Upper lobe of right lung (tissue), 1 donor: ENCODE results near the gene ATP2C2. TPM values are rescaled to one million over a fixed set of nuclear protein-coding genes. Genes with fewer than 3 reads are reported as not detected.

ENCODE experiments used
- ATAC-seq: fragments of 200-7000 bp; cut with Tn5 transposase; one replicate; pipeline ENCODE4 v1.9.1; 2020; ENCODE audit warnings: mild to moderate bottlenecking, moderate library complexity
- DNase-seq: peaks from one replicate; pipeline ENCODE4 v3.0.0-alpha.2; 2020
- H3K27ac ChIP-seq: fragments of 200-600 bp; one replicate; pipeline ENCODE4 v1.8.0; 2022
- H3K27me3 ChIP-seq: fragments of 200-600 bp; one replicate; pipeline ENCODE4 v1.8.0; 2022; ENCODE audit warnings: mild to moderate bottlenecking
- H3K36me3 ChIP-seq: fragments of 200-600 bp; one replicate; pipeline ENCODE4 v1.8.0; 2022
- H3K4me1 ChIP-seq: fragments of 200-600 bp; one replicate; pipeline ENCODE4 v1.8.0; 2022
- H3K4me3 ChIP-seq: fragments of 200-600 bp; one replicate; pipeline ENCODE4 v1.8.0; 2022; ENCODE audit warnings: mild to moderate bottlenecking
- H3K9me3 ChIP-seq: fragments of 200-600 bp; one replicate; pipeline ENCODE4 v1.8.0; 2022
- CTCF ChIP-seq: fragments of 200-600 bp; IDR thresholded peaks from one replicate; pipeline ENCODE4 v1.8.0; 2022; ENCODE audit warnings: antibody characterized with exemption
- intact Hi-C: fragments of 100-400 bp; cut with DNase I; formaldehyde crosslinking; loops from one replicate; pipeline ENCODE4 v1.11.0; 2022
- total RNA-seq: library from RNA; stranded (reverse); fragmentation: NEBNext Ultra II Directional; extraction: Animal tissue kit (Norgen Biotek cat#: 25700); gene quantifications from one replicate; pipeline ENCODE4 v1.2.1, GENCODE V29; 2021
- donor health status: DM: no; HTN: yes; CAD: no; lungs with severe emphysema.

The ATP2C2 gene
- total RNA-seq, 1 donor from 2014 or later: 48.9 TPM

- Histone ChIP-seq H3K4me3 (no peak overlapping the region), H3K27me3 (no peaks in the 10 kb centered on the region), H3K9me3 (no peaks in the 10 kb centered on the region), H3K4me1 (no peaks in the 10 kb centered on the region), H3K36me3 (no peaks in the 10 kb centered on the region), H3K27ac (no peak overlapping the region)
- peak; percentile 42 for DNase-seq
- TF ChIP-seq CTCF: no peak
- intact Hi-C loops: no loop called here
- ATAC-seq: no peak
Measured at GRCh38 chr16:84421081-84421937, 53.0 kb downstream of the ATP2C2 start.

- Histone ChIP-seq H3K27ac (no peak overlapping the region), H3K36me3 (no peaks in the 10 kb centered on the region), H3K4me1 (no peaks in the 10 kb centered on the region), H3K9me3 (no peaks in the 10 kb centered on the region), H3K4me3 (no peak overlapping the region), H3K27me3 (no peaks in the 10 kb centered on the region)
- DNase-seq: no peak
- no peak for TF ChIP-seq CTCF
- ATAC-seq: no peak
- intact Hi-C loops: no loop called here
Measured at GRCh38 chr16:84421938-84422220, 53.5 kb downstream of the ATP2C2 start.

GRCh38 chr16:84423416-84423837 is 55.1 kb downstream of the ATP2C2 start:
- H3K27me3 ChIP-seq: no peaks in the 10 kb centered on the region
- DNase-seq (peak; percentile 1), ATAC-seq (peak; percentile 32)
- H3K4me1 ChIP-seq: no peaks in the 10 kb centered on the region
- intact Hi-C loops: no loop called here
- TF ChIP-seq CTCF: no peak
- H3K9me3 ChIP-seq: no peaks in the 10 kb centered on the region
- no peak overlapping the region for H3K4me3 ChIP-seq
- H3K36me3 ChIP-seq: no peaks in the 10 kb centered on the region
- no peak overlapping the region for H3K27ac ChIP-seq

- no peak for DNase-seq
- Histone ChIP-seq H3K9me3 (no peaks in the 10 kb centered on the region), H3K4me3 (no peak overlapping the region), H3K4me1 (no peaks in the 10 kb centered on the region), H3K27me3 (no peaks in the 10 kb centered on the region), H3K27ac (no peak overlapping the region), H3K36me3 (no peaks in the 10 kb centered on the region)
- ATAC-seq: no peak
- no peak for TF ChIP-seq CTCF
- intact Hi-C loops: no loop called here
Measured at GRCh38 chr16:84425696-84426095, 57.4 kb downstream of the ATP2C2 start.

GRCh38 chr16:84426804-84427203 is 58.5 kb downstream of the ATP2C2 start:
- DNase-seq (no peak), ATAC-seq (no peak)
- intact Hi-C loops: no loop called here

More at GRCh38 chr16:84426804-84427203, 58.5 kb downstream of the ATP2C2 start:
- no peaks in the 10 kb centered on the region for H3K9me3 ChIP-seq
- no peaks in the 10 kb centered on the region for H3K36me3 ChIP-seq
- H3K4me1 ChIP-seq: no peaks in the 10 kb centered on the region
- H3K27ac ChIP-seq: no peak overlapping the region
- no peaks in the 10 kb centered on the region for H3K27me3 ChIP-seq
- no peak overlapping the region for H3K4me3 ChIP-seq
- TF ChIP-seq CTCF: no peak
